ENCODE results near the gene AP3S1.
"Not testable (repeated sequence)": the region's sequence is repeated elsewhere in the genome, so short reads cannot be mapped to it uniquely, and the experiment has no call there.

The AP3S1 gene

GRCh38 chr5:115841382-115842088, at the start of gene AP3S1, which contains the start of gene ATG12:
Gene AP3S1 (plus strand): TSS chr5:115841935. CDS start chr5:115842038, 103 bp downstream.
Gene ATG12 (minus strand): TSS chr5:115841565. CDS start chr5:115841552, 13 bp downstream.
- peak; percentile 81 to 89 for DNase-seq (ENCODE audit: low read depth in 1 of 2, low spot score in 1 of 2)

- DNase-seq (ENCODE audit: low read depth in 1 of 2, low spot score in 1 of 2), result no peak
Observed at GRCh38 chr5:115795700-115796099, 46.0 kb upstream of the AP3S1 start.

GRCh38 chr5:115796656-115797055, 45.1 kb upstream of the AP3S1 start:
- DNase-seq (ENCODE audit: low read depth in 1 of 2, low spot score in 1 of 2), result no peak

GRCh38 chr5:115798252-115798651, 43.5 kb upstream of the AP3S1 start:
- DNase-seq (ENCODE audit: low read depth in 1 of 2, low spot score in 1 of 2), result no peak

GRCh38 chr5:115800108-115800507, 41.6 kb upstream of the AP3S1 start:
- DNase-seq (ENCODE audit: low read depth in 1 of 2, low spot score in 1 of 2), result no peak

- DNase-seq (ENCODE audit: low read depth in 1 of 2, low spot score in 1 of 2), result no peak
Observed at GRCh38 chr5:115801152-115801551, 40.6 kb upstream of the AP3S1 start.

- DNase-seq (ENCODE audit: low read depth in 1 of 2, low spot score in 1 of 2), result no peak
Observed at GRCh38 chr5:115801984-115802383, 39.8 kb upstream of the AP3S1 start.

GRCh38 chr5:115806986-115807653, 34.6 kb upstream of the AP3S1 start:
- no peak for DNase-seq (ENCODE audit: low read depth in 1 of 2, low spot score in 1 of 2)

GRCh38 chr5:115807654-115808052, 34.1 kb upstream of the AP3S1 start:
- DNase-seq (ENCODE audit: low read depth in 1 of 2, low spot score in 1 of 2), result no peak

- DNase-seq (ENCODE audit: low read depth in 1 of 2, low spot score in 1 of 2), result not testable (repeated sequence)
Observed at GRCh38 chr5:115808066-115808465, 33.7 kb upstream of the AP3S1 start.

- DNase-seq (ENCODE audit: low read depth in 1 of 2, low spot score in 1 of 2), result no peak
Observed at GRCh38 chr5:115809946-115810345, 31.8 kb upstream of the AP3S1 start.

- no peak for DNase-seq (ENCODE audit: low read depth in 1 of 2, low spot score in 1 of 2)
Observed at GRCh38 chr5:115810761-115811160, 31.0 kb upstream of the AP3S1 start.

GRCh38 chr5:115811406-115811805, 30.3 kb upstream of the AP3S1 start:
- DNase-seq (ENCODE audit: low read depth in 1 of 2, low spot score in 1 of 2), result no peak

GRCh38 chr5:115812372-115812771, 29.4 kb upstream of the AP3S1 start:
- no peak for DNase-seq (ENCODE audit: low read depth in 1 of 2, low spot score in 1 of 2)

- DNase-seq (ENCODE audit: low read depth in 1 of 2, low spot score in 1 of 2), result no peak
Observed at GRCh38 chr5:115813719-115814118, 28.0 kb upstream of the AP3S1 start.

- DNase-seq (ENCODE audit: low read depth in 1 of 2, low spot score in 1 of 2), result no peak
Observed at GRCh38 chr5:115815006-115815692, 26.6 kb upstream of the AP3S1 start.

- DNase-seq (ENCODE audit: low read depth in 1 of 2, low spot score in 1 of 2), result no peak
Observed at GRCh38 chr5:115815693-115816225, 26.0 kb upstream of the AP3S1 start.

GRCh38 chr5:115816226-115817081, 25.3 kb upstream of the AP3S1 start, which contains the start of gene CDO1:
Gene CDO1 (minus strand): TSS chr5:115816659. CDS start chr5:115816397, 262 bp downstream.
- no peak for DNase-seq (ENCODE audit: low read depth in 1 of 2, low spot score in 1 of 2)

- DNase-seq (ENCODE audit: low read depth in 1 of 2, low spot score in 1 of 2), result no peak
Observed at GRCh38 chr5:115817386-115817785, 24.3 kb upstream of the AP3S1 start.

GRCh38 chr5:115818821-115819220, 22.9 kb upstream of the AP3S1 start:
- no peak for DNase-seq (ENCODE audit: low read depth in 1 of 2, low spot score in 1 of 2)

GRCh38 chr5:115820846-115821245, 20.9 kb upstream of the AP3S1 start:
- no peak for DNase-seq (ENCODE audit: low read depth in 1 of 2, low spot score in 1 of 2)
